Peyer's patch (tissue), 4 donors: ENCODE results near the gene PIANP. TPM values are rescaled to one million over a fixed set of nuclear protein-coding genes. Genes with fewer than 3 reads are reported as not detected.
"Not testable (repeated sequence)": the region's sequence is repeated elsewhere in the genome, so short reads cannot be mapped to it uniquely, and the experiment has no call there.

Experiments
- DNase-seq, 3 donors: peaks; one replicate each; pipeline ENCODE4 v3.0.0-alpha.2; 2017 to 2019
- H3K27ac ChIP-seq, 4 donors: fragments of 200-600 bp; sonication (generic); one replicate each; pipeline ENCODE4 v1.5.1; 2016 to 2019
- H3K27me3 ChIP-seq, 2 donors: fragments of 200-600 bp; sonication (generic); one replicate each; pipeline ENCODE4 v1.5.1; 2019
- H3K36me3 ChIP-seq, 3 donors: fragments of 200-600 bp; sonication (generic); one replicate each; pipeline ENCODE4 v1.5.1; 2016 to 2019
- H3K4me1 ChIP-seq, 4 donors: fragments of 200-600 bp; sonication (generic); one replicate each; pipeline ENCODE4 v1.5.1; 2016 to 2019
- H3K4me3 ChIP-seq, 4 donors: fragments of 200-600 bp; sonication (generic); 1 replicate in 3 of 4; 2 replicates in 1 of 4; pipeline ENCODE4 v1.5.1; 2016 to 2019; ENCODE audit warnings: mild to moderate bottlenecking in 1 of 4
- H3K9me3 ChIP-seq, 4 donors: fragments of 200-600 bp; sonication (generic); one replicate each; pipeline ENCODE4 v1.5.1; 2016 to 2019; ENCODE audit warnings: mild to moderate bottlenecking in 1 of 4
- POLR2A ChIP-seq, 2 donors: fragments of 450-650 bp; IDR thresholded peaks; one replicate each; pipeline ENCODE4 v1.5.1; 2017; ENCODE audit warnings: antibody characterized with exemption in 2 of 2, mild to moderate bottlenecking in 2 of 2, moderate library complexity in 2 of 2
- total RNA-seq, 4 donors: library from RNA; depleted of rRNA; stranded (reverse); fragments of >200 nt; gene quantifications; one replicate each; pipeline ENCODE4 v1.1.0, GENCODE V29; 2016
- TF ChIP-seq, protein P1 (sequence below), 6 experiments: fragments of 450-650 bp in 4 of 6; fragments of 200-600 bp in 2 of 6; sonication (generic) in 1 of 6; IDR thresholded peaks; one replicate each; pipeline ENCODE4 v1.5.1; 2017 to 2019; ENCODE audit warnings: antibody characterized with exemption in 6 of 6, mild to moderate bottlenecking in 3 of 6, moderate library complexity in 1 of 6

The PIANP gene
- total RNA-seq, 4 donors from 2014 or later, result not detected

DNA sequence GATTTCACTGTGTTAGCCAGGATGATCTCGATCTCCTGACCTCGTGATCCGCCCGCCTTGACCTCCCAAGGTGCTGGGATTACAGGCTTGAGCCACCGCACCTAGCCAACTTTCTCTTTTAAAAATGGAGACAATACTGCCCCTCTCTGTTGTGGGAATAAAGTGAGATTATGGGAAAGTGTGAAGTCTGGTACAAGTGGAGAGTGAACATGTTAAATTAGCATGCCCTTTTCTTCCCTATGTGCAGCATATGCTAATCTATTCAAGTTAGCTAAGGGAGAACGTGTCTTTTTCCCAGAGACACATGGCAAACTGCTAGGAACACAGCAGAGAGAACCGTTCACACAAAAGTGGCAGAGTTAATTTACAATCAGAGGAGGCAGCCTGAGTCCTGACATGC lies 24.7 kb upstream of the PIANP start:
- Histone ChIP-seq H3K9me3 (no peaks in the 10 kb centered on the region), H3K27me3 (no peaks in the 10 kb centered on the region), H3K4me1 (peaks cover 0 to 10% (median 7%) of the 10 kb centered on the region in 4 donors), H3K4me3 (no peak overlapping the region), H3K36me3 (peaks cover 0 to 30% (median 0%) of the 10 kb centered on the region in 3 donors), H3K27ac (no peak overlapping the region)
- no peak for DNase-seq
- TF ChIP-seq, protein P1, sequence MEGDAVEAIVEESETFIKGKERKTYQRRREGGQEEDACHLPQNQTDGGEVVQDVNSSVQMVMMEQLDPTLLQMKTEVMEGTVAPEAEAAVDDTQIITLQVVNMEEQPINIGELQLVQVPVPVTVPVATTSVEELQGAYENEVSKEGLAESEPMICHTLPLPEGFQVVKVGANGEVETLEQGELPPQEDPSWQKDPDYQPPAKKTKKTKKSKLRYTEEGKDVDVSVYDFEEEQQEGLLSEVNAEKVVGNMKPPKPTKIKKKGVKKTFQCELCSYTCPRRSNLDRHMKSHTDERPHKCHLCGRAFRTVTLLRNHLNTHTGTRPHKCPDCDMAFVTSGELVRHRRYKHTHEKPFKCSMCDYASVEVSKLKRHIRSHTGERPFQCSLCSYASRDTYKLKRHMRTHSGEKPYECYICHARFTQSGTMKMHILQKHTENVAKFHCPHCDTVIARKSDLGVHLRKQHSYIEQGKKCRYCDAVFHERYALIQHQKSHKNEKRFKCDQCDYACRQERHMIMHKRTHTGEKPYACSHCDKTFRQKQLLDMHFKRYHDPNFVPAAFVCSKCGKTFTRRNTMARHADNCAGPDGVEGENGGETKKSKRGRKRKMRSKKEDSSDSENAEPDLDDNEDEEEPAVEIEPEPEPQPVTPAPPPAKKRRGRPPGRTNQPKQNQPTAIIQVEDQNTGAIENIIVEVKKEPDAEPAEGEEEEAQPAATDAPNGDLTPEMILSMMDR (IDR thresholded peaks at IDR 0.05), result no peak
- no peak for TF ChIP-seq POLR2A (IDR thresholded peaks at IDR 0.05)

DNA sequence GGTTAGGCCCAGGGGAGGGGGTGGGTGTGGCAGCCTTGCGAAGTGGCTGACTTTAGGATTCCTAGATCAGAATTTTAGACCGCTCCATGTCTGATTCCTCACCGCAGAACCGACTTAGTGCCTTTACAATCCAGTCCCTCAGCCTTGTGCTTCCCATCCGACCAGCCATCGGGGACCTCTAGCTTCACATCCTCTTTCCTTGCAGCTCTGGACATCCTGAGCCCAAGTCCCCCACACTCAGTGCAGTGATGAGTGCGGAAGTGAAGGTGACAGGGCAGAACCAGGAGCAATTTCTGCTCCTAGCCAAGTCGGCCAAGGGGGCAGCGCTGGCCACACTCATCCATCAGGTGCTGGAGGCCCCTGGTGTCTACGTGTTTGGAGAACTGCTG lies 23.8 kb upstream of the PIANP start:
- peak; percentile 54 to 62 (median 55) for DNase-seq
- Histone ChIP-seq H3K27me3 (no peaks in the 10 kb centered on the region), H3K36me3 (peaks cover 0 to 21% (median 0%) of the 10 kb centered on the region in 3 donors), H3K4me1 (peaks cover 0 to 10% (median 7%) of the 10 kb centered on the region in 4 donors), H3K4me3 (peak overlapping the region; percentile 50 to 70 (median 60)), H3K27ac (peak overlapping the region; percentile 81 to 92 (median 86)), H3K9me3 (no peaks in the 10 kb centered on the region)
- TF ChIP-seq, protein P1 (IDR thresholded peaks at IDR 0.05), result no peak
- no peak for TF ChIP-seq POLR2A (IDR thresholded peaks at IDR 0.05)

DNA sequence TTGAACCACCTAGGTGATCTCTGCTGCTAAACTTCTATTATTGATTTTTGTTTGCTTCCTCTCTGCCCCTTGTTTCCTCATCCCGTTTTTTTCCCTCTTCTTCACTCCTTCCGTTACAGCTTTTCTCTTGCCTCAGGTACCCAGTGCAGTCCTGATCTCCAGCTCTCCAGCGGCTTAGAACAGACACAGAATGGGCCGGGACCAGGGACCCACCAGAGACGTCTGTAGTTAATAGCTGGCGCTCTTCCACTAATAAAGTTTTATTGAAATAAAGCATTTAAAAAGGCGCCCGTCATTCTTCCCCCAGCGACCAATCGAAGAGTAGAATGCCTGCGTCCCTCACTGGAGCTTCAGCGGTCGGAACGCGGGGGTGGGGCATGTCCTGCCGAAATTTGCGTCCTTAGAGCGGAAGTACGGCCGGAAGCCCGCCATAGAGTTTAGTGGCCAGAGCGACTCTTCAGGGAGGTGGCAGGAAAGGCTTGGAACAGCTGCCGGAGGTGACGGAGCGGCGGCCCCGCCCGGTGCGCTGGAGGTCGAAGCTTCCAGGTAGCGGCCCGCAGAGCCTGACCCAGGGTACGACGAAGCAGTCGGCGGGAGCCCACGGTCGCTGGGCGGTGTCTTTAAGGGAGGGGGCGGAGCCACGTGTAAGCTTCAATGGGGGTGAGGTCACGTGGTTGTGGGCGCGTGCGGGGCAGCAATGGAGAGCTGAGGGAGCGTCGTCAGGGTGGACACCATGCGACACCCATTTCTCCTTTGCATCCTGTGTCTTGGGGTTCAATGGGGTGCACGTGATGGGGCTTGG lies 23.2 kb upstream of the PIANP start, which contains the start of gene COPS7A:
Gene COPS7A (plus strand): TSS at position 440 of the 802 bp plus-strand sequence. CDS start 611 bp downstream, outside the sequence.
- peaks cover 0 to 10% (median 7%) of the 10 kb centered on the region in 4 donors for H3K4me1 ChIP-seq
- H3K4me3 ChIP-seq, result peak within 1 kb of the TSS; percentile 50 to 70 (median 60)
- H3K27me3 ChIP-seq, result no peaks in the 10 kb centered on the region
- peaks cover 0 to 15% (median 0%) of the 10 kb centered on the region in 3 donors for H3K36me3 ChIP-seq
- peak; percentile 97 to 100 (median 98) for DNase-seq
- TF ChIP-seq, protein P1 (IDR thresholded peaks at IDR 0.05), result peak in 3 of 6 experiments; percentile 12 to 24 (median 15)
- TF ChIP-seq POLR2A (IDR thresholded peaks at IDR 0.05), result peak; percentile 56 to 58
- peak within 1 kb of the TSS; percentile 81 to 92 (median 86) for H3K27ac ChIP-seq
- no peaks in the 10 kb centered on the region for H3K9me3 ChIP-seq

DNA sequence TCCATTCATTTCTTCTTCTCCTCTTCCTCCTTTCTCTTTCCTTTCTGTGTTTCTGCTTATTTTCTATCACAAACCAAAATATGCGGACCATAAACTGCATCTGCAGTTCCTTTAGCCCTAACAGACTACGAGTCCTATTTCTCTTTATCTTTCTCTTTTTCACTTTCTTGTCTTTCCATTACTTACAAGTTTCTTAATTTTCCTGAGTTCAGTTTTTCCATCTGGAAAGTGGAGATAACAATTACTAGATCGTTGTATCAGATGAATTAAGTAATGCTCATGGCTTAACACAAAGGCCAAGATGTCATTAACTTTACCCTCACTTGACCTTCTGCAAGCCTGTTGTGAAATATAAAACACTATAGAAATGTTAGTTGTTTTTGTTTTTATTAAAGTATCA lies 22.2 kb upstream of the PIANP start:
- TF ChIP-seq POLR2A (IDR thresholded peaks at IDR 0.05), result no peak
- TF ChIP-seq, protein P1 (IDR thresholded peaks at IDR 0.05), result no peak
- no peak overlapping the region for H3K27ac ChIP-seq
- H3K36me3 ChIP-seq, result peaks cover 0 to 5% (median 0%) of the 10 kb centered on the region in 3 donors
- H3K4me3 ChIP-seq, result no peak overlapping the region
- DNase-seq, result no peak
- no peaks in the 10 kb centered on the region for H3K9me3 ChIP-seq
- peaks cover 0 to 10% (median 7%) of the 10 kb centered on the region in 4 donors for H3K4me1 ChIP-seq
- H3K27me3 ChIP-seq, result no peaks in the 10 kb centered on the region

DNA sequence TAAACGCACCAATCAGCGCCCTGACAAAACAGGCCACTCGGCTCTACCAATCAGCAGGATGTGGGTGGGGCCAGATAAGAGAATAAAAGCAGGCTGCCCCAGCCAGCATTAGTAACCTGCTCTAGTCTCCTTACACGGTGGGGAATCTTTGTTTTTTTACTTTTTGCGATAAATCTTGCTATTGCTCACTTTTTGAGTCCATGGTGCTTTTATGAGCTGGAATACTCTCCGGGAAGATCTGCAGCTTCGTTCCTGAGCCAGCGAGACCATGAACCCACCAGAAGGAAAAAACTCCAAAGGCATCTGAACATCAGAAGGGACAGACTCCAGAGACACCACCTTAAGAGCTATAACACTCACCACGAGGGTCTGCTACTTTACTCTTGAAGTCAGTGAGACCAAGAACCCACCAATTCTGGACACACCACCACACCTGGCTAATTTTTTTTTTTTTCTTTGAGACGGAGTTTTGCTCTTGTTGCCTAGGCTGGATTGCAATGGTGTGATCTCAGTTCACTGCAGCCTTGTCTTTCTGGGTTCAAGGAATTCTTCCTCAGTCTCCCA lies 16.3 kb upstream of the PIANP start:
- Histone ChIP-seq H3K4me1 (no peaks in the 10 kb centered on the region), H3K9me3 (no peaks in the 10 kb centered on the region), H3K27me3 (no peaks in the 10 kb centered on the region), H3K4me3 (no peak overlapping the region), H3K36me3 (no peaks in the 10 kb centered on the region), H3K27ac (no peak overlapping the region)
- DNase-seq, result no peak
- no peak for TF ChIP-seq POLR2A (IDR thresholded peaks at IDR 0.05)
- TF ChIP-seq, protein P1 (IDR thresholded peaks at IDR 0.05), result no peak

DNA sequence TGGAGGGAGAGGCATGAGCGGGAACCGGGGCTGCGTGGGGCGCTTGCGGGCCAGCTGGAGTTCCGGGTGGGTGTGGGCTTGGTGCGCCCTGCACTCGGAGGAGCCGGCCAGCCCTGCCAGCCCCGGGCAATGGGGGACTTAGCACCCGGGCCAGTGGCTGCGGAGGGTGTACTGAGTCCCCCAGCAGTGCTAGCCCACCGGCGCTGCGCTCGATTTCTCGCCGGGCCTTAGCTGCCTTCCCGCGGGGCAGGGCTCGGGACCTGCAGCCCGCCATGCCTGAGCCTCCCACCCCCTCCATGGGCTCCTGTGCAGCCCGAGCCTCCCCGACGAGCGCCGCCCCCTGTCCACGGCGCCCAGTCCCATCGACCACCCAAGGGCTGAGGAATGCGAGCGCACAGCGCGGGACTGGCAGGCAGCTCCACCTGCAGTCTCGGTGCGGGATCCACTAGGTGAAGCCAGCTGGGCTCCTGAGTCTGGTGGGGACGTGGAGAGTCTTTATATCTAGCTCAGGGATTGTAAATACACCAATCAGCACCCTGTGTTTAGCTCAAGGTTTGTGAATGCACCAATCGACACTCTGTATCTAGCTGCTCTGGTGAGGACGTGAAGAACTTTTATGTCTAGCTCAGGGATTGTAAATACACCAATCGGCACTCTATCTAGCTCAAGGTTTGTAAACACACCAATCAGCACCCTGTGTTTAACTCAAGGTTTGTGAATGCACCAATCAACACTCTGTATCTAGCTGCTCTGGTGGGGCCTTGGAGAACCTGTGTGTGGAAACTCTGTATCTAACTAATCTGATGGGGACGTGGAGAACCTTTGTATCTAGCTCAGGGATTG lies 15.6 kb upstream of the PIANP start:
- H3K9me3 ChIP-seq, H3K27me3 ChIP-seq, H3K4me3 ChIP-seq, H3K36me3 ChIP-seq, H3K27ac ChIP-seq, DNase-seq, H3K4me1 ChIP-seq: not testable (repeated sequence)
